Subcutaneous abdominal adipose tissue (tissue), 5 donors: ENCODE data around the gene FAM72D.
"Not testable (repeated sequence)": the region's sequence is repeated elsewhere in the genome, so short reads cannot be mapped to it uniquely, and the experiment has no call there.

ENCODE experiments used
- H3K27ac ChIP-seq: one replicate; pipeline ENCODE4 v1.7.0; 2013; ENCODE audit warnings: low read depth, mild to moderate bottlenecking, inconsistent platforms, low read length, moderate library complexity
- H3K27me3 ChIP-seq, 5 donors: one replicate each; pipeline ENCODE4 v1.7.0; 2013; ENCODE audit warnings: low read length in 5 of 5, inconsistent platforms in 1 of 5; ENCODE audit not compliant: control insufficient read depth in 5 of 5, insufficient read depth in 4 of 5
- H3K36me3 ChIP-seq, 5 donors: one replicate each; pipeline ENCODE4 v1.7.0; 2013; ENCODE audit warnings: low read length in 5 of 5; ENCODE audit not compliant: control insufficient read depth in 5 of 5, insufficient read depth in 5 of 5
- H3K4me1 ChIP-seq, 5 donors: one replicate each; pipeline ENCODE4 v1.7.0; 2013; ENCODE audit warnings: low read length in 5 of 5, mild to moderate bottlenecking in 3 of 5, moderate library complexity in 1 of 5; ENCODE audit not compliant: control insufficient read depth in 5 of 5, insufficient read depth in 5 of 5
- H3K4me3 ChIP-seq, 5 donors: one replicate each; pipeline ENCODE4 v1.7.0; 2013; ENCODE audit warnings: low read length in 5 of 5, low read depth in 1 of 5
- H3K9ac ChIP-seq, 5 donors: one replicate each; pipeline ENCODE4 v1.7.0; 2013; ENCODE audit warnings: low read length in 5 of 5, mild to moderate bottlenecking in 4 of 5, moderate library complexity in 3 of 5
- H3K9me3 ChIP-seq, 5 donors: one replicate each; pipeline ENCODE4 v1.7.0; 2013; ENCODE audit warnings: low read length in 5 of 5; ENCODE audit not compliant: control insufficient read depth in 5 of 5
- donor health status: healthy.
- donor health status: healthy.
- donor health status: healthy.
- donor health status: healthy.
- donor health status: healthy.

The FAM72D gene

DNA sequence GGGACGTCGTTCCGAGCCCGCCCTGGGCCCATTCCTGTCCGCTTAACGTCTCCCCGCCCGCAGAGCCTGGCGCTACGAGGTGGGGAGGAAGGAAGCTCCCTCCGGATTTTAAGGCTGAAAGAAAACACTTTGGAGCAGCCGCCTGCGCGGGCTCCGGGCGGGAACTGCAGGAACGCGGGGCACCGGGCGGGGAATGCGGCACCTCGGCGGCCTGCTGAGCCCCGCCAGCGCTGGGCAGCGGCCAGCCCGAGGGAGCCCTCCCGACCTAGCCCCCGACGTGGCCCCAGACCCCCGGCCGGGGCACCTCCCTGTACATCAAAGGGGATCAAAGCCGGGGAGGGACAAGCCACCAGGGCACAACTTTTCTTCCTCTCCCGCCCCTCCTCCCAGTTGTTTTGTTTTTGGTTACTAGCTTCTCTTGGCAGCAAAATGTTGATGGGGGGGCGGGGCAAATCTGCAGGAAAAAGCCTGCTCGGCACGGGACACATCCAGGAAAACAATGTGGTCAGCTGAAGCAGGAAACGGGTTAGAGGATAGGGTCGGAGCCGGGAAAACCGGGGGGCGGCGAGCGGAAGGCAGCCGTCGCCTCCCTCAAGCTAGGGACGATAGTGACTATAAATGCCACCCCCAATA is 2.1 kb upstream of the FAM72D start:
- H3K4me3 ChIP-seq = peak overlapping the region in 1 of 5 donors; percentile 51
- H3K27ac ChIP-seq = not testable (repeated sequence)

DNA sequence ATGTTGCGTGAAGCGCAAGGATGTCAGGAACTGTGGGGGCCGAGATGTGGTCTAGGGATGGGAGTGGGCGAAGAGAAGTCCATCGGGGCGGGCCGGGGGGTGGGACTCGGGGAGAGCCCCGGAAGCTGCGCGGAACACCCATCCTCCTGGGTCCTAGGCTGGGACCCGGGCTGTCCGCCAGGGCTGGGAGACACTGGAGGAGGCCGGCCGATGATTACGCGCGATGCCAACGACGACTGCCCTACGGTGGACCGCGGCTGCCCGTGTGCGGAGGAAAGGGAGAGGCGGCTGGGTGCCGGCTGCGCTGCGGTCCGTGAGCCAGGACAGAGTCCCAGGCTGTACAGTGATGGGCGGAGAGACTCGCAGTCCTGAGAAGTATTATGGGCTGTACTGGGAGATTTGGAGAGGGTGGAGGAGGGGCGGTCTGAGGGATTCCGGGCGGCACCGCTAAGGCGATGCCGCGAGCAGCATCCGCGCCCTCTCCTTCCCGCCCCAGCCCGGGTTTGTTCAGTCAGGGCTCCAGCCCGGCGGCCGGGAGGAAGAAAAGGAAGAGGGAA is 1.0 kb upstream of the FAM72D start:
- not testable (repeated sequence) for H3K27ac ChIP-seq, H3K9me3 ChIP-seq, H3K27me3 ChIP-seq, H3K36me3 ChIP-seq, H3K4me1 ChIP-seq, H3K9ac ChIP-seq
- H3K4me3 ChIP-seq = peak overlapping the region in 2 of 5 donors; percentile 40 to 51

More for the DNA sequence above, 2.1 kb upstream of the FAM72D start:
- H3K9ac ChIP-seq, H3K9me3 ChIP-seq, H3K4me1 ChIP-seq, H3K36me3 ChIP-seq, H3K27me3 ChIP-seq: not testable (repeated sequence)

DNA sequence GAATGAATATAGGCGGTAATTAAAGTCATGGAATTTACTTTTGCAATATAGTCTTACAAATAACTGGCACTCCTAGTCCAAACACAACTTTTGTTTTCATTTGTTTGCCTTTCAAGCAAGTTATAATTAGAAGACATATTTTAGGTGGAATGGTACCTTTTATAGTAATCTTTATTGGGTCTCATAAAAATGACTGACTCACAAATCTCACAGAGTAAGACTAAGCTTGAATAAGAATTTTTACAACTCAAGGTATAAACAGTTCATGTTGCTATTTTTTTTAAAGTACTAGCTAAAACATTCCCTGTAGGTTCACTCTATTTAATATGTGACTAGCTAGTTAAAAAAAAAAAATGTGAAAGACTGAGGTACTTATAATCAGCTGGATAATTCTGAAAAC is 6.0 kb downstream of the FAM72D start:
- H3K27ac ChIP-seq, H3K4me3 ChIP-seq, H3K4me1 ChIP-seq, H3K27me3 ChIP-seq, H3K9ac ChIP-seq, H3K9me3 ChIP-seq, H3K36me3 ChIP-seq: not testable (repeated sequence)

DNA sequence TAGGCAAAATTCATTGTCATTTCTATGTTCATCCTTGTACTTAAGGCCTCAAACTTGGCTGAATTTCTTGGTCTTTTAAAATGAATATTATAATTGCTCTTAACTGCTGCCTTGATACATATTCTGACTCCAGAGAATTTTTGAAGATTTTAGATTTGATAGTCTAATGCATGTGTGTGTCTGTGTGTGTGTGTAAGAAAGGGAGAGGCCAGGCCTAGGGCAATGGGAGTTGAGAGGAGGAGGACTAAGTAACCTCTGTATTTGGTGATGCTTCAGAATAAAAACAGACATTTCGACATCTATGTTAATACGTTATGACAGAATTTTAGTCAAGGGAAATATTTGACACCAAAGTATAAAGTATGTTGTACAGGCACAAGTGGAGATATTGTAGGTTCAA is 7.5 kb downstream of the FAM72D start:
- not testable (repeated sequence) for H3K9me3 ChIP-seq, H3K36me3 ChIP-seq, H3K4me1 ChIP-seq, H3K27ac ChIP-seq, H3K9ac ChIP-seq, H3K27me3 ChIP-seq, H3K4me3 ChIP-seq

DNA sequence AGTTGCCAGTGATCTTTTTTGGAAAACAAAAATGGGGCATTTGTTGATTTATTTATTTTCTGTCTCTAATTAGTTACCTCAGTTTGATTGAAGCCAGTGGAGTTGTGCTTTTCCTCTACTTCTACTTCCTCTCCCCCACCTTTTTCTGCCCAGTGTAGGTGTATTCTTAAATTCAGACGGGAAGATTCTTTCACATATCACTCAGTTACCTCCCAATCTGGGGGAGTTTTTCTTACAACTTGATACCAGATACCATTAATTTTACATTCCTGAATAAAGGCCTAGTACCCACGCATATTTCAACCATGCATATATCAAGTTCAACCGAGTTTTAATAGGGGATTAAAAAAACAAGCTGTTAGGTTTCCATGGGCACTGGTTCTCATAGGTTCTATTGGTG is 15.9 kb downstream of the FAM72D start:
- not testable (repeated sequence) for H3K27ac ChIP-seq, H3K4me3 ChIP-seq, H3K9me3 ChIP-seq, H3K9ac ChIP-seq, H3K4me1 ChIP-seq, H3K27me3 ChIP-seq, H3K36me3 ChIP-seq

- not testable (repeated sequence) for H3K4me3 ChIP-seq, H3K36me3 ChIP-seq, H3K9ac ChIP-seq, H3K27ac ChIP-seq, H3K9me3 ChIP-seq, H3K27me3 ChIP-seq, H3K4me1 ChIP-seq
Observed at GRCh38 chr1:145112703-145113102, 16.9 kb downstream of the FAM72D start.

DNA sequence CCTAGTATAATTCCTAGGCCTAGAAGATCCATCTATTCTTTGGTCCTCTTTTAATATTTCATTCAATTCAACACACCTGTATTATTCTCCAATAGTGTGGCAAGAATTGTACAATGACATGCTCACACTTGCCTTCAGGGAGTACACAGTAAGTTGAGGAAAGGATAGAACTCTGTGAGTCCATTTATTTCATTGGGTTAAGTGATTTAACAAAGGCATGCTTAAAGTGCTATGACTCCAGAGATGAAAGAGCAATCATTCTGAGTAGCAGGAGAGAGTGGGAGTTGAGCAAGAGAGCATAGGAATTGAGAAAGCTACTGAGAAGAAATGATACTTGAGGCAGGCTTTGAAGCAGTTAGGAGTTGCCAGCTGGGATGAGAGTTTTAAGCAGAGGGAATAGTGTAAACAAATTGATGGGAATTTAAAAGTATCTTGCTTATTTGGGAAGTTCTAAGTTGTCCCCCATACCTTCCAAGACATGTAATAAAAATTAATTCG is 18.8 kb downstream of the FAM72D start:
- not testable (repeated sequence) for H3K36me3 ChIP-seq, H3K27ac ChIP-seq, H3K4me1 ChIP-seq, H3K9me3 ChIP-seq, H3K9ac ChIP-seq, H3K27me3 ChIP-seq, H3K4me3 ChIP-seq

GRCh38 chr1:145115587-145116493 is 20.1 kb downstream of the FAM72D start:
- not testable (repeated sequence) for H3K36me3 ChIP-seq, H3K9me3 ChIP-seq

GRCh38 chr1:145119842-145120241 is 24.1 kb downstream of the FAM72D start:
- H3K27ac ChIP-seq, H3K36me3 ChIP-seq, H3K4me3 ChIP-seq, H3K9me3 ChIP-seq, H3K27me3 ChIP-seq, H3K9ac ChIP-seq, H3K4me1 ChIP-seq: not testable (repeated sequence)

More at GRCh38 chr1:145115587-145116493, 20.1 kb downstream of the FAM72D start:
- H3K4me3 ChIP-seq, H3K4me1 ChIP-seq, H3K9ac ChIP-seq, H3K27ac ChIP-seq, H3K27me3 ChIP-seq: not testable (repeated sequence)

DNA sequence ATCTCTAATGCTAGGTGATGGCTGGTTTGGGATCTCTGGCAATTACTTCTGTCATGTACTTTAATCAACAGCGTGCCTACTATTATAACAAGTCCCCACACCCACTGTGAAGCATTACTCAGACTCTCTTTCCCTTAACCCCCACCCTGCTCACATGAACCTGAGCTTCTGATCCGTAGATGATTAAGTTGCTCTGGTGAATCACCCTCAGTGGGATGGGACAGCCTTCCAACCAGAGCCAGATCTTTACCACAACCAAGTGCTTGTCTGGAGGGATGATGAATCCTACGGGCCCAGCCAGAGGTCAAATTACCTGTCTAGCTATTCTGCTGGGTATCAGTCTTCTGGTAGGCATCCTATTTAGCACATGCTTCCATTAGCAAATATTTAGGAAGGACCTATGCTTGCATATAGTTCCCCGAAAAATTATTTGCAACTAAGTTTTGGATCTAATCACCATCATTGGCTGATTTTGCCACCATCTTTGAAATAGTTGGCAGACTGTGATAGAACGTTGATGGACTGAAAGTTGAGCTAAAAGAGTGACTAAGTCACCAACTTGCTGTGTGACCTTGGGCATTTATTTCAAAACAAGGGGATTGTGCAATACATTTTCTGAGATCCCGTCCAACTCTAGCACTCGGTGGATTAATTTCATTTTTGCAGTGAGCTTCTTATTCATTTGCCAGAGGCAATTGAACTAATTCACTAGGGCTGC is 26.7 kb downstream of the FAM72D start:
- not testable (repeated sequence) for H3K27me3 ChIP-seq, H3K27ac ChIP-seq, H3K9ac ChIP-seq, H3K9me3 ChIP-seq, H3K4me1 ChIP-seq, H3K36me3 ChIP-seq, H3K4me3 ChIP-seq
